Sigmoid colon (tissue), 4 donors: Measurements from ENCODE around the gene ZBTB40.

Experiments
- EP300 ChIP-seq, 4 donors: sonication (generic); formaldehyde crosslinking; IDR thresholded peaks; one replicate each; pipeline ENCODE4 v1.6.1; 2017; ENCODE audit warnings: antibody characterized with exemption in 4 of 4
- POLR2A ChIP-seq, 2 donors: fragments of 450-650 bp; IDR thresholded peaks; one replicate each; pipeline ENCODE4 v1.6.1; 2016; ENCODE audit warnings: antibody characterized with exemption in 2 of 2, mild to moderate bottlenecking in 2 of 2, moderate library complexity in 2 of 2
- POLR2AphosphoS5 ChIP-seq, 4 donors: sonication (generic); formaldehyde crosslinking; IDR thresholded peaks; one replicate each; pipeline ENCODE4 v1.6.1; 2017; ENCODE audit warnings: antibody characterized with exemption in 4 of 4
- TF ChIP-seq, protein P1 (sequence below), 4 experiments: fragments of 450-650 bp in 3 of 4; fragments of 200-600 bp in 1 of 4; IDR thresholded peaks; one replicate each; pipeline ENCODE4 v1.5.1; 2016 to 2019; ENCODE audit warnings: antibody characterized with exemption in 4 of 4, mild to moderate bottlenecking in 3 of 4, moderate library complexity in 2 of 4

DNA sequence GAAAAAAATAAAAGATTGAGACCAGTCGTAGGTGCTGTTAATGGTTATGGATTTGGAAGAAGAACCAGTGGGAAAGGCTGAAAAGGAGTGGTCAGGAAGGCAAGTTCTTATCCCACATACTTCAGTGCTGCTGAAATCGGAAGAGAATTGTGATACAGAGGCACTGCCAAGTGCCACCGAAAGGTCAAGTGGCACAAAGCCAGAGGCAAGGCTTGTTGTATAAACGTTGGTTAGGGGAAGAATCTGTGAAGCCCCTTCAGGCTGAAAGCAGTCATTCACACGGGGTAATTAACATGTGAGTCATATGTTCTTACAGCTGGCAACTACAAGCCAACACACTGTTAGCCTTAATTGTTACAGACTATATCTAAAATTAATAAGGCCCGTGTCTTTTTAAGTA, 48.8 kb downstream of the ZBTB40 start:
- TF ChIP-seq, protein P1, sequence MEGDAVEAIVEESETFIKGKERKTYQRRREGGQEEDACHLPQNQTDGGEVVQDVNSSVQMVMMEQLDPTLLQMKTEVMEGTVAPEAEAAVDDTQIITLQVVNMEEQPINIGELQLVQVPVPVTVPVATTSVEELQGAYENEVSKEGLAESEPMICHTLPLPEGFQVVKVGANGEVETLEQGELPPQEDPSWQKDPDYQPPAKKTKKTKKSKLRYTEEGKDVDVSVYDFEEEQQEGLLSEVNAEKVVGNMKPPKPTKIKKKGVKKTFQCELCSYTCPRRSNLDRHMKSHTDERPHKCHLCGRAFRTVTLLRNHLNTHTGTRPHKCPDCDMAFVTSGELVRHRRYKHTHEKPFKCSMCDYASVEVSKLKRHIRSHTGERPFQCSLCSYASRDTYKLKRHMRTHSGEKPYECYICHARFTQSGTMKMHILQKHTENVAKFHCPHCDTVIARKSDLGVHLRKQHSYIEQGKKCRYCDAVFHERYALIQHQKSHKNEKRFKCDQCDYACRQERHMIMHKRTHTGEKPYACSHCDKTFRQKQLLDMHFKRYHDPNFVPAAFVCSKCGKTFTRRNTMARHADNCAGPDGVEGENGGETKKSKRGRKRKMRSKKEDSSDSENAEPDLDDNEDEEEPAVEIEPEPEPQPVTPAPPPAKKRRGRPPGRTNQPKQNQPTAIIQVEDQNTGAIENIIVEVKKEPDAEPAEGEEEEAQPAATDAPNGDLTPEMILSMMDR (IDR thresholded peaks at IDR 0.05): no peak
- TF ChIP-seq EP300 (IDR thresholded peaks at IDR 0.05) (no peak), POLR2A (IDR thresholded peaks at IDR 0.05) (no peak), POLR2AphosphoS5 (IDR thresholded peaks at IDR 0.05) (no peak)
